IgD-negative memory B cell (primary cell): ENCODE results near the gene TMEM233. TPM values are rescaled to one million over a fixed set of nuclear protein-coding genes. Genes with fewer than 3 reads are reported as not detected.
A peak's percentile ranks its signal among the peaks of the same experiment; 100 is the strongest.
"Not testable (repeated sequence)": the region's sequence is repeated elsewhere in the genome, so short reads cannot be mapped to it uniquely, and the experiment has no call there.

ENCODE experiments used
- H3K27ac Mint-ChIP-seq, 3 donors: one replicate each; pipeline ENCODE4 v1.8.0; 2020 to 2022; ENCODE audit warnings: mild to moderate bottlenecking in 3 of 3, mixed read lengths in 3 of 3, moderate library complexity in 1 of 3
- H3K27me3 Mint-ChIP-seq: one replicate; pipeline ENCODE4 v1.8.0; 2021; ENCODE audit warnings: mixed read lengths
- H3K36me3 Mint-ChIP-seq: one replicate; pipeline ENCODE4 v1.8.0; 2020; ENCODE audit warnings: mild to moderate bottlenecking, mixed read lengths
- H3K4me1 Mint-ChIP-seq, 3 donors: one replicate each; pipeline ENCODE4 v1.8.0; 2020 to 2022; ENCODE audit warnings: mixed read lengths in 3 of 3, mild to moderate bottlenecking in 1 of 3
- H3K4me3 Mint-ChIP-seq, 4 donors: one replicate each; pipeline ENCODE4 v1.8.0; 2020 to 2022; ENCODE audit warnings: mild to moderate bottlenecking in 4 of 4, mixed read lengths in 4 of 4, moderate library complexity in 3 of 4
- H3K9me3 Mint-ChIP-seq, 3 donors: one replicate each; pipeline ENCODE4 v1.8.0; 2020 to 2021; ENCODE audit warnings: mixed read lengths in 3 of 3, mild to moderate bottlenecking in 1 of 3
- polyA plus RNA-seq: library from polyadenylated mRNA; unstranded; fragments of 300-500 nt; fragmentation: Illumina TruSeq; gene quantifications from one replicate; pipeline ENCODE4 v1.2.3, GENCODE V29; 2021

TMEM233 gene
- polyA plus RNA-seq, 1 donor from 2014 or later = not detected

- Mint-ChIP-seq H3K9me3 (peaks cover 0 to 1% (median 0%) of the 10 kb centered on the region in 3 donors), H3K27ac (no peak overlapping the region), H3K27me3 (peaks cover 14% of the 10 kb centered on the region), H3K4me3 (no peak overlapping the region), H3K36me3 (no peaks in the 10 kb centered on the region), H3K4me1 (no peaks in the 10 kb centered on the region)
Observed at GRCh38 chr12:119627019-119627643, 33.6 kb downstream of the TMEM233 start.

GRCh38 chr12:119627686-119628085 lies 34.1 kb downstream of the TMEM233 start:
- Mint-ChIP-seq H3K4me1 (no peaks in the 10 kb centered on the region), H3K36me3 (no peaks in the 10 kb centered on the region), H3K27ac (no peak overlapping the region), H3K27me3 (peaks cover 14% of the 10 kb centered on the region), H3K4me3 (no peak overlapping the region), H3K9me3 (peaks cover 0 to 1% (median 0%) of the 10 kb centered on the region in 3 donors)

- Mint-ChIP-seq H3K4me3 (no peak overlapping the region), H3K27me3 (peaks cover 17% of the 10 kb centered on the region), H3K9me3 (peaks cover 0 to 1% (median 0%) of the 10 kb centered on the region in 3 donors), H3K4me1 (no peaks in the 10 kb centered on the region), H3K36me3 (no peaks in the 10 kb centered on the region), H3K27ac (no peak overlapping the region)
Observed at GRCh38 chr12:119630223-119630780, 36.7 kb downstream of the TMEM233 start.

GRCh38 chr12:119630962-119631550 lies 37.5 kb downstream of the TMEM233 start:
- no peaks in the 10 kb centered on the region for H3K36me3 Mint-ChIP-seq
- H3K27me3 Mint-ChIP-seq = peaks cover 22% of the 10 kb centered on the region
- H3K4me1 Mint-ChIP-seq = no peaks in the 10 kb centered on the region
- peaks cover 0 to 1% (median 0%) of the 10 kb centered on the region in 3 donors for H3K9me3 Mint-ChIP-seq
- H3K4me3 Mint-ChIP-seq = no peak overlapping the region
- no peak overlapping the region for H3K27ac Mint-ChIP-seq

- Mint-ChIP-seq H3K27ac (no peak overlapping the region), H3K36me3 (no peaks in the 10 kb centered on the region), H3K4me1 (no peaks in the 10 kb centered on the region), H3K27me3 (peaks cover 16% of the 10 kb centered on the region), H3K4me3 (no peak overlapping the region), H3K9me3 (peaks cover 0 to 1% (median 0%) of the 10 kb centered on the region in 3 donors)
Observed at GRCh38 chr12:119631930-119632678, 38.5 kb downstream of the TMEM233 start.

- Mint-ChIP-seq H3K27ac (no peak overlapping the region), H3K9me3 (no peaks in the 10 kb centered on the region), H3K4me1 (no peaks in the 10 kb centered on the region), H3K27me3 (peaks cover 14% of the 10 kb centered on the region), H3K4me3 (no peak overlapping the region), H3K36me3 (no peaks in the 10 kb centered on the region)
Observed at GRCh38 chr12:119634743-119635142, 41.2 kb downstream of the TMEM233 start.

- no peak overlapping the region for H3K4me3 Mint-ChIP-seq
- H3K27ac Mint-ChIP-seq = no peak overlapping the region
- peaks cover 0 to 1% (median 0%) of the 10 kb centered on the region in 3 donors for H3K4me1 Mint-ChIP-seq
- H3K36me3 Mint-ChIP-seq = no peaks in the 10 kb centered on the region
- peaks cover 0 to 3% (median 0%) of the 10 kb centered on the region in 3 donors for H3K9me3 Mint-ChIP-seq
- peaks cover 11% of the 10 kb centered on the region for H3K27me3 Mint-ChIP-seq
Observed at GRCh38 chr12:119642986-119643385, 49.4 kb downstream of the TMEM233 start.

GRCh38 chr12:119644930-119645329 lies 51.4 kb downstream of the TMEM233 start:
- Mint-ChIP-seq H3K4me1 (peaks cover 0 to 1% (median 0%) of the 10 kb centered on the region in 3 donors), H3K4me3 (no peak overlapping the region), H3K27ac (no peak overlapping the region), H3K27me3 (peaks cover 11% of the 10 kb centered on the region), H3K36me3 (no peaks in the 10 kb centered on the region), H3K9me3 (peaks cover 0 to 3% (median 0%) of the 10 kb centered on the region in 3 donors)

GRCh38 chr12:119645535-119646059 lies 52.0 kb downstream of the TMEM233 start:
- H3K27ac Mint-ChIP-seq = no peak overlapping the region
- no peak overlapping the region for H3K4me3 Mint-ChIP-seq
- H3K4me1 Mint-ChIP-seq = peaks cover 0 to 1% (median 0%) of the 10 kb centered on the region in 3 donors
- peaks cover 0 to 3% (median 0%) of the 10 kb centered on the region in 3 donors for H3K9me3 Mint-ChIP-seq
- H3K27me3 Mint-ChIP-seq = peaks cover 11% of the 10 kb centered on the region
- H3K36me3 Mint-ChIP-seq = no peaks in the 10 kb centered on the region

GRCh38 chr12:119649202-119649808 lies 55.7 kb downstream of the TMEM233 start:
- H3K27ac Mint-ChIP-seq = peak overlapping the region in 1 of 3 donors; percentile 74
- peaks cover 0 to 9% (median 6%) of the 10 kb centered on the region in 3 donors for H3K9me3 Mint-ChIP-seq
- no peaks in the 10 kb centered on the region for H3K4me1 Mint-ChIP-seq
- H3K27me3 Mint-ChIP-seq = peaks cover 5% of the 10 kb centered on the region
- H3K4me3 Mint-ChIP-seq = no peak overlapping the region
- no peaks in the 10 kb centered on the region for H3K36me3 Mint-ChIP-seq

- no peak overlapping the region for H3K27ac Mint-ChIP-seq
Observed at GRCh38 chr12:119652665-119653064, 59.1 kb downstream of the TMEM233 start.

GRCh38 chr12:119657001-119657400 lies 63.4 kb downstream of the TMEM233 start:
- not testable (repeated sequence) for H3K4me3 Mint-ChIP-seq, H3K4me1 Mint-ChIP-seq, H3K27me3 Mint-ChIP-seq, H3K36me3 Mint-ChIP-seq, H3K27ac Mint-ChIP-seq
- peaks cover 0 to 10% (median 3%) of the 10 kb centered on the region in 3 donors for H3K9me3 Mint-ChIP-seq

More at GRCh38 chr12:119652665-119653064, 59.1 kb downstream of the TMEM233 start:
- H3K4me3 Mint-ChIP-seq = no peak overlapping the region
- no peaks in the 10 kb centered on the region for H3K27me3 Mint-ChIP-seq
- peaks cover 0 to 10% (median 4%) of the 10 kb centered on the region in 3 donors for H3K9me3 Mint-ChIP-seq
- H3K36me3 Mint-ChIP-seq = no peaks in the 10 kb centered on the region
- no peaks in the 10 kb centered on the region for H3K4me1 Mint-ChIP-seq

- not testable (repeated sequence) for H3K27me3 Mint-ChIP-seq, H3K36me3 Mint-ChIP-seq, H3K4me3 Mint-ChIP-seq, H3K4me1 Mint-ChIP-seq, H3K27ac Mint-ChIP-seq
- H3K9me3 Mint-ChIP-seq = peaks cover 0 to 10% (median 0%) of the 10 kb centered on the region in 3 donors
Observed at GRCh38 chr12:119658166-119658565, 64.6 kb downstream of the TMEM233 start.

GRCh38 chr12:119659289-119659897 lies 65.8 kb downstream of the TMEM233 start:
- H3K4me1 Mint-ChIP-seq = peaks cover 0 to 8% (median 0%) of the 10 kb centered on the region in 3 donors
- peaks cover 0 to under 1% (median 0%) of the 10 kb centered on the region in 3 donors for H3K9me3 Mint-ChIP-seq
- H3K27ac Mint-ChIP-seq = no peak overlapping the region
- no peak overlapping the region for H3K4me3 Mint-ChIP-seq
- no peaks in the 10 kb centered on the region for H3K27me3 Mint-ChIP-seq
- peaks cover 3% of the 10 kb centered on the region for H3K36me3 Mint-ChIP-seq
